ENCODE data around the gene C10orf90. TPM values are rescaled to one million over a fixed set of nuclear protein-coding genes. Genes with fewer than 3 reads are reported as not detected.

Gene C10orf90
- total RNA-seq, 1 experiment from 2014 or later: not detected

- Mint-ChIP-seq H3K36me3 (ENCODE audit: insufficient read depth in 1 of 3, low read depth in 3 of 3) (no peaks in the 10 kb centered on the region; a peak in 1 of 7 replicates), H3K27me3 (ENCODE audit: low read depth) (peaks cover 4% of the 10 kb centered on the region; the same call in 1 of the 2 replicates), H3K9me3 (no peaks in the 10 kb centered on the region; a peak in 1 of 5 replicates), H3K4me1 (no peaks in the 10 kb centered on the region), H3K27ac (no peak overlapping the region), H3K4me3 (no peak overlapping the region)
- H3K23me2 ChIP-seq (ENCODE audit: insufficient read length, low read depth, low read length, poor library complexity, severe bottlenecking): no peaks in the 10 kb centered on the region
- TF ChIP-seq, protein P1, sequence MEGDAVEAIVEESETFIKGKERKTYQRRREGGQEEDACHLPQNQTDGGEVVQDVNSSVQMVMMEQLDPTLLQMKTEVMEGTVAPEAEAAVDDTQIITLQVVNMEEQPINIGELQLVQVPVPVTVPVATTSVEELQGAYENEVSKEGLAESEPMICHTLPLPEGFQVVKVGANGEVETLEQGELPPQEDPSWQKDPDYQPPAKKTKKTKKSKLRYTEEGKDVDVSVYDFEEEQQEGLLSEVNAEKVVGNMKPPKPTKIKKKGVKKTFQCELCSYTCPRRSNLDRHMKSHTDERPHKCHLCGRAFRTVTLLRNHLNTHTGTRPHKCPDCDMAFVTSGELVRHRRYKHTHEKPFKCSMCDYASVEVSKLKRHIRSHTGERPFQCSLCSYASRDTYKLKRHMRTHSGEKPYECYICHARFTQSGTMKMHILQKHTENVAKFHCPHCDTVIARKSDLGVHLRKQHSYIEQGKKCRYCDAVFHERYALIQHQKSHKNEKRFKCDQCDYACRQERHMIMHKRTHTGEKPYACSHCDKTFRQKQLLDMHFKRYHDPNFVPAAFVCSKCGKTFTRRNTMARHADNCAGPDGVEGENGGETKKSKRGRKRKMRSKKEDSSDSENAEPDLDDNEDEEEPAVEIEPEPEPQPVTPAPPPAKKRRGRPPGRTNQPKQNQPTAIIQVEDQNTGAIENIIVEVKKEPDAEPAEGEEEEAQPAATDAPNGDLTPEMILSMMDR (conservative IDR thresholded peaks at IDR 0.05): no peak
- no peak overlapping the region for H2AK5ac ChIP-seq (ENCODE audit: insufficient read length, low read length)
- no peaks in the 10 kb centered on the region for H3K79me1 ChIP-seq (ENCODE audit: insufficient read depth, low read depth, low read length, poor library complexity, severe bottlenecking)
- H4K5ac ChIP-seq (ENCODE audit: insufficient read length, low read depth, low read length): no peak overlapping the region
- no peak overlapping the region for H3K9ac ChIP-seq (ENCODE audit: extremely low read depth, insufficient read length, low read length)
- H3K27me3 ChIP-seq (ENCODE audit: insufficient read depth, low read length): no peaks in the 10 kb centered on the region
- H3K79me2 ChIP-seq (ENCODE audit: insufficient read depth, low read length): no peaks in the 10 kb centered on the region
- no CpG with 5 or more reads among the region's 2 CpGs for WGBS (ENCODE audit: extremely low coverage, insufficient read length, low lambda C conversion rate)
- H2AFZ ChIP-seq (ENCODE audit: low read length): no peak overlapping the region
- no peak overlapping the region for H2BK12ac ChIP-seq (ENCODE audit: insufficient read length, low read depth, low read length)
- H3K4ac ChIP-seq (ENCODE audit: low read depth, low read length): no peak overlapping the region
- H3T11ph ChIP-seq (ENCODE audit: low read length): no peak overlapping the region
- DNase-seq: no peak
- no peak overlapping the region for H2BK120ac ChIP-seq (ENCODE audit: low read depth, low read length, poor library complexity, severe bottlenecking)
- H3K56ac ChIP-seq (ENCODE audit: insufficient read length, low read depth, low read length): no peak overlapping the region
- H2BK5ac ChIP-seq (ENCODE audit: insufficient read length, low read length): no peak overlapping the region
- no peak overlapping the region for H3K27ac ChIP-seq (ENCODE audit: insufficient read length, low read depth, low read length)
- H2BK20ac ChIP-seq (ENCODE audit: low read depth, low read length, poor library complexity, severe bottlenecking): no peak overlapping the region
- no peak overlapping the region for H4K91ac ChIP-seq (ENCODE audit: insufficient read length, low read depth, low read length)
- H3K14ac ChIP-seq (ENCODE audit: insufficient read depth, low read length): no peak overlapping the region
- no peaks in the 10 kb centered on the region for H3K9me3 ChIP-seq (ENCODE audit: control insufficient read depth, low read depth, low read length)
- no peak overlapping the region for H2BK15ac ChIP-seq (ENCODE audit: low read depth, low read length)
- H4K8ac ChIP-seq (replicated peaks; ENCODE audit: insufficient read length, low read depth, low read length): no peak overlapping the region
- no peak overlapping the region for H3K18ac ChIP-seq (ENCODE audit: insufficient read length, low read depth, low read length)
- H3K23ac ChIP-seq (ENCODE audit: insufficient read length, low read depth, low read length): no peak overlapping the region
- H3K4me2 ChIP-seq (ENCODE audit: insufficient read depth, insufficient read length, low read length): no peak overlapping the region
- H4K20me1 ChIP-seq (ENCODE audit: control insufficient read depth, insufficient read depth, insufficient read length): no peaks in the 10 kb centered on the region
- H3K4me1 ChIP-seq (ENCODE audit: insufficient read depth, low read length): no peaks in the 10 kb centered on the region
Measured at GRCh38 chr10:126431816-126432215, 238.7 kb downstream of the C10orf90 start.

Data from H9 (cell line).